ENCODE data around the gene KMT5B.

The KMT5B gene

DNA sequence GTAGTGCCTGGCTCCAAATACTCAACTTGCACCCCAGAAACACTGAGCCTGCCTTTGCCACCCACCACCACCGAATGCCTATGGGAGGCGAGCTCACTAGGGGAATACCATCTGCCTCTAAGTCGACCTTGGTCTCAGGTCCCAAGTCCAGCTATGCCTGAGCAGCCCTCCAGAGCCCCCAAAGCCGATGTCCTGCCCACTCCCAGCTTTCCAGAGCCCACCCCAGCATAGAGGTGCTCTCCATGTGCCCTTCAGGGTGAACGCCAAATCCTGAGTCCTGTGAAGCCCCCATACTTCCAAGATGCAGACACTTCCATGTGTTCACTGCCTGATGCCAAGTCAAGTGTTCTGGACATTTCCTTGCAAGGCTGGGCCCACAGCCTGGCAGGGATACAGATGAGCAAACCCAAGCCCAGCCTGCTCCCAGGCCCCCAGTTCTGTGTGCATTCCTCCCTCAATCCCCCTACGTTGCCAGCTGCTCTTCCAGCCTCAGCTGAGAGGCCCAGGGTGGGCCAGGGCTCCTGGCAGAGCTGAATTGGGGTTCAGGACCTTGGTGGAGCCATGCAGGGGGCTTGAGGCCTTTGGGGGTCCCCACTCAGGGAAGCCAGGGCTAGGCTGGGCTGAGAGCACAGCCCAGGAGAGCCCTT is 2.6 kb upstream of the KMT5B start:
- TF ChIP-seq ZFX (IDR thresholded peaks at IDR 0.05; ENCODE audit: borderline replicate concordance) = no peak
- TF ChIP-seq, protein P1, sequence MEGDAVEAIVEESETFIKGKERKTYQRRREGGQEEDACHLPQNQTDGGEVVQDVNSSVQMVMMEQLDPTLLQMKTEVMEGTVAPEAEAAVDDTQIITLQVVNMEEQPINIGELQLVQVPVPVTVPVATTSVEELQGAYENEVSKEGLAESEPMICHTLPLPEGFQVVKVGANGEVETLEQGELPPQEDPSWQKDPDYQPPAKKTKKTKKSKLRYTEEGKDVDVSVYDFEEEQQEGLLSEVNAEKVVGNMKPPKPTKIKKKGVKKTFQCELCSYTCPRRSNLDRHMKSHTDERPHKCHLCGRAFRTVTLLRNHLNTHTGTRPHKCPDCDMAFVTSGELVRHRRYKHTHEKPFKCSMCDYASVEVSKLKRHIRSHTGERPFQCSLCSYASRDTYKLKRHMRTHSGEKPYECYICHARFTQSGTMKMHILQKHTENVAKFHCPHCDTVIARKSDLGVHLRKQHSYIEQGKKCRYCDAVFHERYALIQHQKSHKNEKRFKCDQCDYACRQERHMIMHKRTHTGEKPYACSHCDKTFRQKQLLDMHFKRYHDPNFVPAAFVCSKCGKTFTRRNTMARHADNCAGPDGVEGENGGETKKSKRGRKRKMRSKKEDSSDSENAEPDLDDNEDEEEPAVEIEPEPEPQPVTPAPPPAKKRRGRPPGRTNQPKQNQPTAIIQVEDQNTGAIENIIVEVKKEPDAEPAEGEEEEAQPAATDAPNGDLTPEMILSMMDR (IDR thresholded peaks at IDR 0.05) = no peak
- no peak overlapping the region for H3K27ac ChIP-seq

DNA sequence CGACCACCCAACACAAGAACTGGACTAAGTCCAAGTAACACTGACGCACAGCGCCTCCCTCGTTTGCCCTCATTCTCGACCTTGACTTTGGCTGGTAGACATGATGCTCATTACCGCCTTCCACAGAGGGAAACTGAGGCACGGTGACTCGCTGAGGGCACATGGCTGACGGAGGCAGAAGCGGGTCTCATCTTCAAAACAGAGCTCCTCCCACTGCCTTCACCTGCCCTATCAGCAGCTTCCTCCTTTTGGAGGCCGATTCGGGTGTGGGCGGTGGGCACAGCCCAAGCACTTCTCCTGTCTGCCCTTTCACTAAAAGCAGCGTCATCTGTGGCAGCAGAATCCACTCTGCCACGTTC is 2.0 kb upstream of the KMT5B start:
- TF ChIP-seq ZFX (IDR thresholded peaks at IDR 0.05; ENCODE audit: borderline replicate concordance) = no peak
- TF ChIP-seq, protein P1 (IDR thresholded peaks at IDR 0.05) = no peak
- no peak overlapping the region for H3K27ac ChIP-seq

DNA sequence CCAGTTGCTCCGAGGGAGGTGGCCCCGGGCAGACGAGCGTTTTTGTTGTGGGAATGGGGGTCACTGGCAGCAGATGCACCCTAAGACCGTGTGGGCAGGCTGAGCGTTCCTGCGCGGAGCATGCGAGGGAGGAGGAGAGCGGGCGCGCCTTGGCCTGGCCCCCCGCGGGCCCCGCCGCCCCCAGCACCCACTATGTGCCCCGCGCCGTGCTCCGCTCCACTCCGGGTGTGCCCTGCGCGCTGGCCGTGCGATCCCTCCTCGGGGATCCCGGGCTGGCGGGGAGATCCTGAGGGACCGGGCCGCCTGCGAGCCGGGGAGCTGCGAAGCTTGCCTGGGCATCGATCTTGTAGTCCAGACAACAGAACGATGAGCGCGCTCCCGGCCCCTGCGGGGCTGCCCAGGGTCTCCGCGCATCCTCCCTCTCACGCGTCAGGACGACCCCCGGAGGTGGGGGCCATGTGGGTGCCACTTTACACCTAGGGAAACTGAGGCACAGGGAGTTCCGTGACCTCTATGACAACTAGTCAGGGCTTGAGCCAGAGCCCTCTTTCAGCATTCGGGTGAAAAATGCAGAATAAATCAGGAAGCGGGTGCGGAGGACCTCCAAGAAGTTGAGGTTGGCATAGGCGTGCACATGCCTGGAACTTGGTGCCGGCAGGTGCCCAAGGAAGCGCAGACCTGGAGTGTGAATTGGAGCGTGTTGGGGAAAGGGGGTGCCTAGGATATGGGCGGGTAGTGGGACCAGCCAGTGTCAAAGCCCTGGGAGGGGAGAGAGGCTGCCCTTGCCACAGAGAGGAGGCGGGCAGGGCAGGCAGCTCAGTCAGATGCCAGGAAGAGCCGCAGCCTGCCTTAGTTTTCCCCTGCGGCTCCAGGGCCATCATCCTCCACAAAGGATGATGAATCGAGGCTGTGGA is 1.3 kb upstream of the KMT5B start:
- TF ChIP-seq ZFX (IDR thresholded peaks at IDR 0.05; ENCODE audit: borderline replicate concordance) = no peak
- TF ChIP-seq, protein P1 (IDR thresholded peaks at IDR 0.05) = no peak
- H3K27ac ChIP-seq = peak overlapping the region; percentile 98

DNA sequence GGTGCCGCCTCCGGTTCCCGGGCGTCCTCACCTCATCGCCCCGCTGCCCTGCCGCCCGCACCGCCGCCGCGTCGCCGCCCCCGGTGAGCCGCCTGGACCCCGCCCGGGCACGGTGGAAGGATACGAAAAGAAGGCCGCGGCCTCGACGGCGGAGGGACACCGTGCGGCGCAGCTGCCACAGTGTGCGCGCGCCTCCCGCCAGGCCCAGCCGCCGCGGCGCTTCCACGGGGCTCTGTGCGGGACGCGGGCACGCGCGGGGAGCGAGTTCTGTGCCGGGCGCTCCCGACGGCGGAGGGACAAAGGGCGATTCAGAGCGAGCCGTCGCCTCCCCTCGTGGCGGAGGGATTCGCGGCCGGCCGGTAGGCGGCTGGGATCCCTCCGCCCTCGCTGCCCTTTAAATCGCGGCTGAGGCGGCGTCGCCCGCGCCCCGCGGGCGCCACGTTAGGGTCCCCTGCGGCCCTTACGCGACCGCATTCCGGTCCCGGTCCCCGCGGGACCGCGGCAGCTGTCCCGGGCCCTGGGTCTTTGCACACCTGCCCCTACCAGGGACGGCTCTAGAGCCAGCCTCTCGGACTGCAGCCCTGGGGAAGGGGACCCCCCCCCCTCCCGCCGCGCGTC is 568 bp upstream of the KMT5B start:
- TF ChIP-seq ZFX (IDR thresholded peaks at IDR 0.05; ENCODE audit: borderline replicate concordance) = no peak
- TF ChIP-seq, protein P1 (IDR thresholded peaks at IDR 0.05) = no peak
- H3K27ac ChIP-seq = peak overlapping the region; percentile 98

DNA sequence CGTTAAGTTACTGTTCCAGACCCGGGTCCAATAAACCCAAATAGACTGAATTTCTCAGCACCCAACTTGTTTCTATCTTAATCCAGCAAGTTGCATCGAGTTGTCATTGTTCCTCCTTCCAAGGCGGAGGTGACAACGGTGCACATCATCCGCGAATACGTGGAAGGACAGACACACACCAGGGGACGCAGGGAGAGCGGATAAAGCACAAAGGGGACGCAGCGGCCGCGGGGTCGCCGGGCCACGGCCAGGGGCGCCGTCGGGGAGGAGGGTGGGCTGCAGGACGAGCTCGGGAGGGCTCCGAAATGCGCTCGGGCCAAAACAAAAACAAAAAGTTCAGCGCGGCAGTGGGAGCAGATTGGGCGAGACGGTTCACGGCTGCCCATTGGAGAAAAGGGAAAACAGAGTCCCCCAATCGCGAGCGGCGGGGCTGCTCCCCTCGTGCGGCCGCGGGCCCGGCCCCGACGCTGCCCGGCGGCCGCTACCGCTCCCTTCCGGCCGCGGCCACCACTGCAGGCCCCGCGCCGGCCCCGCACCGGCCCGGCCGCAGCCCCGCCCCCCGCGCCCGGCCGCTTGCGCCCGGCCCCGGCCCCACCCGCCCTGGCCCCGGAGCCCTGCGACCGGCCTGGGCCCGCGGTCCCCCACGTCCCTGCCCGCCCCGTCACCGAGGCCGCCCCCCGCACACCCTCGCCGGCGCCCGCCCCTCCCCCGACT is 518 bp downstream of the KMT5B start:
- TF ChIP-seq, protein P1 (IDR thresholded peaks at IDR 0.05) = peak; percentile 77
- no peak for TF ChIP-seq ZFX (IDR thresholded peaks at IDR 0.05; ENCODE audit: borderline replicate concordance)
- peak overlapping the region; percentile 98 for H3K27ac ChIP-seq

DNA sequence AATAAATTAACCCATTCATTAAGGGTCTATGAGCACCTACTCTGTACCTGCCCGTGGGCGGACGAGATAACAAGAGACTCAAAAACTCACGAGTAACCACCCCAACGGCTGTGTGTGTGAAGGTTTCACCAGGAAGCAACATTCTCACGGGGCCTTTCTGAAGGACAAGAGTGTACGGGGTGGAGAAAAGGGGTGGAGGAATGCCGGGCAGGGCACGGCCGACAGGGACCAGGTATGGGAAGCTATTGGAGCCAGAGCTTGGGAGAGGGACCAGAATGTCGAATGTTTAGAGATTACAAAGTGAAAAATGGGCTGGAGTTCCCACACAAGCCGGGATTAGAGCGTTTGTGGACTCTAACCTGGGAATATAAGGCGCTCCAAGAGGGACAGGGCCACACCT is 1.6 kb downstream of the KMT5B start:
- H3K27ac ChIP-seq = no peak overlapping the region; the same call in 1 of the 2 replicates
- no peak for TF ChIP-seq ZFX (IDR thresholded peaks at IDR 0.05; ENCODE audit: borderline replicate concordance)
- TF ChIP-seq, protein P1 (IDR thresholded peaks at IDR 0.05) = no peak

Data from 22Rv1 (cell line).